PC-3 (cell line): ENCODE measurements around the gene SIRPB2.

ENCODE experiments used
- CTCF ChIP-seq: fragments of 300-600 bp; sonication (generic); conservative IDR thresholded peaks from 2 replicates; pipeline ENCODE4 v1.5.1; 2017; ENCODE audit warnings: antibody characterized with exemption, low read depth, mild to moderate bottlenecking, low read length
- EZH2phosphoT487 ChIP-seq: fragments of 300-600 bp; sonication (generic); IDR thresholded peaks from 2 replicates; pipeline ENCODE4 v1.6.1; 2018; ENCODE audit warnings: mild to moderate bottlenecking, antibody characterized with exemption, low read length, borderline replicate concordance

GRCh38 chr20:1499528-1500420 lies 8.6 kb upstream of the SIRPB2 start:
- TF ChIP-seq CTCF (no peak), EZH2phosphoT487 (no peak)
